ENCODE data around the gene MLLT6.
A peak's percentile ranks its signal among the peaks of the same experiment; 100 is the strongest.

Gene MLLT6

DNA sequence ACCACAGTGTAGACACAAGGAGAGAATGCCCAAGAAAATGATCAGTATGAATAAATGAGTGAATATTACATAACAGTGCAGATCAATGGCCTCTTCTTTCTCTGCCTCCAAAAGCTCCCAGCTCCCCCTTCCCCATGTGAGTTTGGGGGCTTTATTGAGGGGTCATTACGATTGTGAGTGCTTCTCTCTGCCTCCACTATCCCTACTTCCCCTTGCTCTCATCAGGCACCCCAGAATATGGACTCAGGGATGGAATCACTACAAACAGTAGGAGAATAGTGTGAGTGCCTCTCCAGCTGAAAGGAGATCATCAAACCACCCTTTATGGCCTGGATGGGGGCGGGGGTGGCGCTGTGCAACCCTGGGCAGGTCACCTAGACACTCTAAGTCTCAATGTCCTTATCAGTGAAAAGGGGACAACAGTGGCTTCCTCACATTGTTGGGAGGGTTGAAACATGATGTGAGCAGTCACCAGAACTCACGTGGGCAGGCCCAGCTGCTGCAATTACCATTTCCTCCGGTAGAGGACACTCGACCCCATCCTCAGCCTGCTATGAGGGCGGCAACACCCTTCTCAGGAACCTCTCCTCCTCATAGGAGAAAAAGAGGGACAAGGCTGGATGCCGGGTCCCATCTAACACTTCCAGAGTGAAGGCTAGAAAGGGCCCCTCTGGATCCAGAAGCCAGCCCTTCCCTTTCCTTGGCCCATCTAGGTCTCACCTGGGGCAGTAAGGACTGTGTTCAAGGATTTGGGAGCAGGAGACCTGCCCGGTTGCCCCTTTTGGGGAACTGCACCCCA, 28.2 kb upstream of the MLLT6 start:
- peak; percentile 47 for DNase-seq

DNA sequence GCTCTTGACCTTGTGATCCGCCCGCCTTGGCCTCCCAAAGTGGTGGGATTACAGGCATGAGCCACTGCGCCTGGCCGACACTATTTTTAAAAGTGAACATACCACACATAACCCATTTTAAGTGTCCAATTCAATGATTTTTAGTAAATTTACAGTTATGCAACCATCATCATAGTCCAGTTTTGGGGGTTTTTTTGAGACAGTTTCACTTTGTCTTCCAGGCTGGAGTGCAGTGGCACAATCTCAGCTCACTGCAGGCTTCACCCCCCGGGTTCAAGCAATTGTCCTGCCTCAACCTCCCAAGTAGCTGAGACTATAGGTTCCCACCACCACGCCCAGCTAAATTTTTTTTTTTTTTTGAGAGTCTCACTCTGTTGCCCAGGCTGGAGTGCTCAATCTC, 27.3 kb upstream of the MLLT6 start:
- DNase-seq, result no peak

- DNase-seq, result no peak
Observed at GRCh38 chr17:38681096-38681495, 24.0 kb upstream of the MLLT6 start.

DNA sequence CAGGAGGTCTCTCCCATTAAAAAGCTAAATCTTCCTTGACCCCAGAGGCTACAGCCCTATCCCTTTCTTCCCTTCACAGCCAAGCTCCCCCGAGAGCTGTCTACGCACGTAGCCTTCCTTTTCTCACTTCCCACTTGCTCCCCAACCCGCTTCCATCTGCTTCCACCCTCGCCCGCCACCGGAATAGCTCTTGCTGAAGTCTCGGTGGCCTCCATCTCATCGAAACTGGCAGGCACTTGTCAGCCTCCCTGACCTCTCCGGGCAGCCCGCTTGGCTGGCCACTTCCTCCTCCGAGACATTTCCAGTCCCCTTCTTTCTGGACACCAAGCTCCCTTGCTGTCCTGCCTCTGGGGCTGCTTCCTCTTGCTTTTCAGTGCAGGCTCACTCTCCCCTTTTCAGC, 19.6 kb upstream of the MLLT6 start:
- no peak for DNase-seq

- no peak for DNase-seq
Observed at GRCh38 chr17:38687286-38687685, 17.8 kb upstream of the MLLT6 start.

DNA sequence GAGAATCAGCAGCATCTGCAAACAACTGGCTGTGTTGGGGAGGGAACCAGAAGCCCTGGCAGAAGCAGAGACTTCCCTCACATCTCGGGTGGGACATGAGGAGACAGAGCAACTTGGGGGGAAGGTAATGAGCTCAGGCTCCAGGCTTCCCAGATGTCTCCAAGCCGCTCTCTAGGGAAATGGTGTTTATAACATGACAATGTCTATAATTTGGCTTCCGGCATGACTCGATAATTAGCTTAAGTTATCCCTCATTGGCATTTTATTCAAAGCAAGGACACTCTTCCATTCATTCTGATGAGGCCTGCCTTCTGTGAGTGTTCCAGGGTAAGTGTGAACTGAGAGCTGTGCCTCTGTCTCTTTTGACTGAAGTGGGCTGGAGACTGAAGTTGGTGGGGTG, 14.7 kb upstream of the MLLT6 start:
- DNase-seq, result no peak

DNA sequence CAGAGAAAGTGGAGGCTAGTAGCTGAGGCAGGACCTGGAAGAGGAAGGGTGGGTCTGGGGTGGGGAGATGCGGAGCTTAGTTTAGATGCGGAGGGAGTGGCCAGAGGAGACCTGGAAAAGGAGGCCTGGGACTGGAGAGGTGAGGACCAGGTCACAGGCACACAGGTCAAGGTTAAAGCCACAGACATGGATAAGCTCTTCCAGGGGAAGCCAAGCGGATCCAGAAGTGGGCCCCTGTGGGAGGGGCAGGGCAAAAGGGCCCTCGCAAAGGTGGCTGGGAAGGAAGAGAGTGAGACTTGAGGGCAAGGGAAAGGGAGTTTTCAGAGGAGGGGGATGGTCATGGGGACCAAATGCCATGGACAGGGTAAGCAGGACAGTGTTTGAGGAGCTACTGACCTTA, 13.9 kb upstream of the MLLT6 start:
- no peak for DNase-seq

GRCh38 chr17:38693700-38694329, 11.3 kb upstream of the MLLT6 start:
- peak; percentile 47 for DNase-seq

GRCh38 chr17:38697061-38697820, 7.8 kb upstream of the MLLT6 start:
- DNase-seq, result no peak

DNA sequence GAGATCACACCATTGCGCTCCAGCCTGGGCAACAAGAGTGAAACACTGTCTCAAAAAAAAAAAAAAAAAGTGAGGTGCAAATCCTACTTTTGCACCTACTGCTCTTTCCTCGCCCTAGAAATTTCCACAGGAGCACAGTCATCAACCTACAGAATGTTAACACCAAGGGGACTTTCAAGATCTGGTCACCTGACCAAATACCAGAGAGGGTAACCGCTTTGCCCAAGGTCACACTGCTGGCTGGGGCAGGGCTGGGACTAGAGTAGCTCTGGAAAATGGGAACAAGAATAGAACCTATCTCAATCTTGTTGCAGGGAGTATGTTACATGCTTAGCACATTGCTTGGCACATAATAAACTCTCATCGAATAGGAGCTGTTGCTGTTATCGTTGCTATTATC, 6.3 kb upstream of the MLLT6 start:
- no peak for DNase-seq

DNA sequence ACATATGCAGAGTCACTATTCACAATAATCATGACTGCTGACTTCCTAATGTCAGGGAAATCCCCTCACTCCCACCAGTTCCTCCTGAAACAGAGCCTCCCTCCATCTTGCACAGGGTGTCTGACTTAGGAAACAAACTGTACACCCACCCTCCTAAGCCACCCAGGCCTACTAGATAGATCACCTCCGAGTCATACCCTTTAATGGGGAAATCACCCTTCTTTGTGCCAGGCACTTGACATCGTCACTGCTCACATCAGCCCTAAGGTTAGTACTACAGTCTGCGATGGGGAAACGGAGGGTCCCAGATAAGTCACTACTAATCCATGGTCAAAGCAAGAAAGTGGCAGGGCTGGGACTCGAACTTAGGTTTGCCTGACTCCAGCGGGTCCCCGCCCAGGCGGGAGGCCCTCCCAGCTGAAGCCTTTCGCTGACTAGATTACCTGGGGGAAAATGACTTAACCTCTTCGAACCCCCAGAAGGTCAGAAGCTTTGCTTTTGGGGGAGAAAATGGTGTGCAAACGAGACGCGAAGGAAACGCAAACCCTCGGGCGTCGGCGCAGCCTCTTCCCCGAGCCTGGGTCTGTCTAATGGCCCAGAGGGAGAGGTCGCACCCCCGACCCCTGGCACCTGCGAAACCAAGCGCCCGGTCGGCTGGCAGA, 3.4 kb upstream of the MLLT6 start:
- DNase-seq, result no peak

DNA sequence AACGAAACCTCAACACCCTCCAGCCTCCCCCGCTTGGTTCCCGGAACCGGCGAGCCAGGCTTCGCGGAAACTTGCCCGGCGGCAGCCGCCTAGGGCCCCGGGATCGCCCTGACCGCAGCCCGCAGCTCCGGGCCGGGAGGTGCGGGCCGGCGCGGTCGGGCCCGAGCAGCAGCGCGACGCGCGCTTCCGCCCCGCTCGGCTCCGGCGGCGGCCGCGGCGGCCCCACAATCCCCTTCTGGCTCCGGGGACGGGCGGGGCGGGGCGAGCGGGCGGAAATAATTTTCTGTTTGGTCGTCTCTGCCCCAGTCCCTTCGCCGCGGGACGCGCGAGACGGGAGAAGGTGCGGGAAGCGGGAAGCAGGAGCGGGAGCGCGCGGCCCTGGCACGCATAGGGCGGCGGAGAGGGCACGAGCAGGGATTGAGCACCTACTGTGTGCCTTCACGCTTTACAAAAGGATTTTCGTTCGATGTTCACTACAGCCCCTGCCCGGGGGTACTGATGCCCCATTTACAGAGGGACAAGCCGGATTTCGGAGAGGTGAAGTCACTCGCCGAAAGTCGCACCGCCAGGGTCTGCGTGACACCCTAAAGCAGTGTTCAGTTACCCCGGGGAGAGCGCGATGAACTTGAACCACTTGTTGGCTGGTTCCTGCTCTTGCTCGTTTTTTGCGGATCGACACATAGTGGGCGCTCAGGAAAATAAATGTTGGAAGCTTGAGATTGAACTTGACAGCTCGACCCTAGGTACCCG, 2.7 kb upstream of the MLLT6 start:
- DNase-seq, result peak; percentile 56

DNA sequence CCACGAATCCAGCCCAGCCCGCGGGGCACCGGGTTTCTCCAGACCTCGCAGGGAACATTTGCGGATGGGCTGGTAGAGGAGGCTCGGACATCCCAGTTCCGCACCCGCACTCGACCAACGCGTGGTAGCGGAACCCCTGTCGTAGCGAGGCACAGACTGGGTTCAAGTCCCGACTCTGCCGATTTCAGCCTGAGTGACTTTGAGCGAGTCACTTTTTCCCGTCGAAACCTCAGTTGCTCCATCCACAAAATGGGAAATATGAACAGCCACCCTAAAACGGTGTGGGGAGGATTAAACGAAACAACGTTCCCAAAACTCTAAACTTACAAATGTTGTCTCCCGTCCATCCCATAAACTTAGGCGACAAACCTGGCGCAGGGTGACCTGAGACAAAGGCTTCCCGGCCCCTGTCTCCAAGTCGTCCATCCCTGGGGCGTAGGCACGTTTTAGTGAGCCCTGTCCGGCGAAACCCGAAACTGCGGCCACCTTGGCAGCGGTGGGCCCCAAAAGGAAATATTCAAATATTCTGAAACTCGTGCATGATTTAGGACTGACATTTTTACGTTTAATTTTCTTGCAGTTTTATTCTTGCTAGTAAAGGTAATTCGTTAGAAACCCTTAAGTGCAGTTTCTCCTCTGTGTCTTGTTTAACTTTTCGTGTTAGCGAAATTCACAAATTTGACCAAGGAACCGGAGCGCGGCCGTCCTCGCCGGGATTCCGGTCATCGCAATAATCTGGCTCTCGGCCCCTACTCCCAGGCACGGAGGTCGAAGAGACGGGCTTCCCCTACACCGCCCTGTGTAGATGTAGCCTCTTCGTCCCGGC, 1.9 kb upstream of the MLLT6 start:
- no peak for DNase-seq

DNA sequence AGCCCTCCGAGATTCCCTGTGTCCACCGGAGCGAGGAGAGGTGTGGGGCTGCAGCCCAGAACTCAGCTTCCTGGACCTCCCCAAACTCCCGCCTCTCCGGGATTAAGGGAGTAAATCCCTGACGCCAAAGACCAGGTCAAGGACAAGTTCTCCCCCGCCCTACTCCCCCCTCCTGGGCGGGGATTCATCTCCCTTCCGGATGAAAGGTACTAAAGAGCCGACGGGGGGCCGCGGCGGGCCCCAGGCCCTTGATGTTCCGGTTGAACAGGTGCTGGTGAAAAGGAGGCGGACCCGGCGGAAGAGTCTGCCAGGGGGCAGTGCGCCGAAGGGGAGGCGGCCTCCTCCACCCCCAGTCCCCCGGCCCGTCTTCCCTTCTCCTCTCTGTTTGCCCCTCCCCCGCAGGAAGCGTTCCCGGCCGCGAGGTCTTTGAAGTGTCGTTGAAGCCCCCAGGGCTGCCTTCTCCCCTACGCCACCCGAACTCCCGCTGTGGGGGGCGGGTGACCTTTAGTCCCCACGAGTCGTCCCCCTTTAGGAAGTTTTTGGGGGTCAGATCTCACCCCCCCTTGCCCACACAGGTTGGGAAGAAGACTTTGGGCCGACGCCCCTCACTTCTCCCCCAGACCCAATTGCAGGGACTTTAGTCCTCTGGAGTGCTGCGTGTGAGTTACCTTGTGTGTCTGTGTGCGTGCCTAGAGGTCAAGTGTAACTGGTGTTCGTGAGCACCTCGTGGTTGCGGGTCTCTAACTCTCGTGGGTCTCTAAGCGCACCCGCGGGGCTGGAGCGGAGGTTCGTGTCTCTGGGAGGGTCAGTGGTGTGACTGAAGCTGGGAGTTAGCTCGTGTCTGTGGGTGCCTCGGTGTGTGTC, 1.1 kb upstream of the MLLT6 start:
- DNase-seq, result no peak

DNA sequence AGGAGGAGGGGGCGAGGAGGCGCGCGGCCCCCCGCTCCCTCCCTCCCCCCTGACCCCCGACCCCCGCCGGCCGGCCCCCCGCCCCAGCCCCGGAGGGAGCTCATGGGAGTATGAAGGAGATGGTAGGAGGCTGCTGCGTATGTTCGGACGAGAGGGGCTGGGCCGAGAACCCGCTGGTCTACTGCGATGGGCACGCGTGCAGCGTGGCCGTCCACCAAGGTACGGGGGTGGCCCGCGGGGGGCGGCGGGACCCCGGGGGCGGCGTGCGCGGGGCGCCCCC, 390 bp downstream of the MLLT6 start:
- DNase-seq, result no peak

DNA sequence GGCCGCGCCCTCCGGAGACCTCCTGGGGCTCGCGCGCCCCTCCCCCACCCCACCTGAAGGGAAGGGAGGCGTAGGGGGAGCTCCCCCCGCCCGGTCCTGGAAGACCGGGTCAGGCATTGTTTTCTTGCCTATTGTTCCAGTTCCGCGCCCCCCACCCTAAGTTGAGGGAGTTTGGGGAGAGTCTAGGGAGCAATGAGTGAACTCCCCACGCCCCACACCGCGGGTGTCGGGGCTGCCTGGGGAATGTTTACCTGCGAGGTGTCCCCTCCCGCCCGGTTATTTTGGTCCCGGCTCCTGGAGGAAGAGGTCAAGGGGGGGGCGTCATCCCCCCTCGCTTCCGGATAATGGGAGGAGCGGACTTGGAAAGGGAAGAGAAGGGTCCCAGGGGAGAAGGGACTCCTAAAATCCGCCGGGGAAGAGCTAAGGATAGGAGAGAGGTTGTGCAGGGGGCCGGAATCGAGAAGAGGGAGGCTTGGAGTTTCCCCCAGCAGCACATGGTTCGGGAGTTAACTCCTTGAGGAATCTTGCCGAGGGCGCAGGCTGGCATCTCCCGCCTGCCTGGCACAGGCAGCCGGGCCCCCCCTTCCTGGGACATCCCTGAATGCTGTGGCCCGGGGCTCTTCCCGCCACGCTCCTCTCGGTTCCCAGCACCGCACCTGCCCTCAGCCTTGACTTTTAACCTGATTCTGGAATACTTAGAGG, 881 bp downstream of the MLLT6 start:
- no peak for DNase-seq

DNA sequence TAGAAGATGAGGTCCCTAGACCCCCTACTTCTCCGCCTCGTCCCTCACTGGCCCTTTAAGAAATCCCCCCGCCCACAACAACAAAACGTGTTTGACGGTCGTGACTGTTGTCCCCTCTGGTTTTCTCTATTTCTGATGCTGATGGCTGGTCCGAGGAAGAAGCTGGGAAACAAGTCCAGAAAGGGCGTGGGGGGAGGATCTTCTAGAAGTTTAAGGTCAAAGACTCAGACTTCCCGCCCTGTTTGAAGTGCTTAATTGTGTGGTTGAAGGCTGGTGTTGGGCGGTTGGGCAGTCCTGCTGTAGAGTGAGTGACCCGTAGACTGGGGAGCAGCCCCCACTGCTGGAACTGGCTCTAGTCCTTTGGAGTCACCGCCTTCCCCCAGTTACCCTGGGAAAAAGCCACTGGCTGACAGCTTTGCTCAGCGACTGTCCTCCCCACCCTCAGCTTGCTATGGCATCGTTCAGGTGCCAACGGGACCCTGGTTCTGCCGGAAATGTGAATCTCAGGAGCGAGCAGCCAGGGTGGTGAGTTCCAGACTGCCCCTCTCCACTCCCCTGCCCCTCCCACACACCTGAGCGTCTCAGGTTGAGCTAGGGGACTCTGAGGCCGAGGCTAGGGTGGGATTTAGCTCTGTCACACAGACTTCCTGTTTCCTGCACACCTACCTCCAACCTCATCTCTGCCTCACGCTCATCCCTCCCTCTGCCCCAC, 1.6 kb downstream of the MLLT6 start:
- no peak for DNase-seq

DNA sequence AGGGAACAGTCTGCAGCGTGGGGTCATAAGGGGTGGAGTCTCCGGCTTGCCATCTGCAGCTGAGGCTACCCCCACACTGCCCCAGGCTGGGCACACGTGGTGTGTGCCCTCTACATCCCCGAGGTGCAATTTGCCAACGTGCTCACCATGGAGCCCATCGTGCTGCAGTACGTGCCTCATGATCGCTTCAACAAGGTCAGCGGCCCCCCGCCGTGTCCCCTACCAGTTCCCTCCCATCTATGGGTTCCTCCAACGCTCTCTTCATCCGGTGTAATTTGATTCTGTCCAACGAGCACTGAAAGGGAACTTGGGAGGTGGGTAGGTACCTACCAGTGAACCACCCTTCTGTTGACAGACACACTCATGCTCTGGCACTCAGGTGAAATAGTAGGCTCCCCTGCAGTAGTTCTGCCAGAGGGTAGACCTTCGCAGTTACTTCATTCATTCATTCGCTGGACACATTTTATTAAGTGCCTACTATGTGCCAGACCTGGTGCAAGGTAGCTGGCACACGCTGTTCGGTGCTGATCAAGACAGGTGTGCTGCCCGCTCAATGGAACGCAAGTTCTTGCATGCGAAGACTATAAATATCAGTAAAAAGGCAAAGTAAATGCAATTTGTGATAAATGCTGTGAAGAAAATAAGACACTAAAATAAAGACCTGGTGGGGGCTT, 2.7 kb downstream of the MLLT6 start:
- no peak for DNase-seq

Measured in NCI-H446 treated with DMSO at 0.1 percent for 48 hours (cell line).